NT2/D1 (cell line): Measurements from ENCODE around the gene EBF4.

ENCODE experiments used
- YY1 ChIP-seq: IDR thresholded peaks from 2 replicates; pipeline ENCODE4 v1.6.1; 2011; ENCODE audit not compliant: insufficient read length, insufficient read depth
- ZNF274 ChIP-seq: IDR thresholded peaks from 2 replicates; pipeline ENCODE4 v1.6.1; 2011; ENCODE audit warnings: mild to moderate bottlenecking, low read depth, low read length

- TF ChIP-seq YY1: no peak
- TF ChIP-seq ZNF274: no peak
Measured at GRCh38 chr20:2760952-2761305, 68.3 kb downstream of the EBF4 start.
